ENCODE measurements around the gene GNG13.

- TF ChIP-seq CTCF (IDR thresholded peaks at IDR 0.05) = no peak
- no peak for TF ChIP-seq POLR2A (IDR thresholded peaks at IDR 0.05)
- no peak for TF ChIP-seq EP300 (IDR thresholded peaks at IDR 0.05)
Measured at GRCh38 chr16:779561-779960, 21.0 kb downstream of the GNG13 start.

All from ovary (tissue), 3 donors.